Measurements from ENCODE around the gene SDCBP2. TPM values are rescaled to one million over a fixed set of nuclear protein-coding genes. Genes with fewer than 3 reads are reported as not detected.

The SDCBP2 gene
- total RNA-seq, 1 experiment from 2014 or later = 1.9 TPM

GRCh38 chr20:1376408-1377270 is 47.7 kb upstream of the SDCBP2 start:
- Histone ChIP-seq H3K56ac (ENCODE audit: insufficient read length, low read depth, low read length) (no peak overlapping the region), H2BK12ac (ENCODE audit: insufficient read length, low read depth, low read length) (no peak overlapping the region), H3T11ph (ENCODE audit: low read length) (no peak overlapping the region), H2BK120ac (ENCODE audit: low read depth, low read length, poor library complexity, severe bottlenecking) (no peak overlapping the region), H4K20me1 (ENCODE audit: control insufficient read depth, insufficient read depth, insufficient read length) (no peaks in the 10 kb centered on the region), H3K9ac (ENCODE audit: extremely low read depth, insufficient read length, low read length) (no peak overlapping the region), H3K9me3 (ENCODE audit: control insufficient read depth, low read depth, low read length) (no peaks in the 10 kb centered on the region), H2AFZ (ENCODE audit: low read length) (no peak overlapping the region), H2BK5ac (ENCODE audit: insufficient read length, low read length) (no peak overlapping the region), H3K23ac (ENCODE audit: insufficient read length, low read depth, low read length) (no peak overlapping the region), H4K5ac (ENCODE audit: insufficient read length, low read depth, low read length) (no peak overlapping the region), H4K91ac (ENCODE audit: insufficient read length, low read depth, low read length) (no peak overlapping the region), H2AK5ac (ENCODE audit: insufficient read length, low read length) (no peak overlapping the region), H4K8ac (replicated peaks; ENCODE audit: insufficient read length, low read depth, low read length) (no peak overlapping the region), H2BK15ac (ENCODE audit: low read depth, low read length) (no peak overlapping the region), H3K79me2 (ENCODE audit: insufficient read depth, low read length) (peaks cover 41% of the 10 kb centered on the region), H2BK20ac (ENCODE audit: low read depth, low read length, poor library complexity, severe bottlenecking) (no peak overlapping the region), H3K4ac (ENCODE audit: low read depth, low read length) (no peak overlapping the region), H3K18ac (ENCODE audit: insufficient read length, low read depth, low read length) (no peak overlapping the region), H3K23me2 (ENCODE audit: insufficient read length, low read depth, low read length, poor library complexity, severe bottlenecking) (no peaks in the 10 kb centered on the region), H3K14ac (ENCODE audit: insufficient read depth, low read length) (no peak overlapping the region), H3K4me1 (ENCODE audit: insufficient read depth, low read length) (peaks cover 6% of the 10 kb centered on the region), H3K27ac (ENCODE audit: insufficient read length, low read depth, low read length) (no peak overlapping the region), H3K4me2 (ENCODE audit: insufficient read depth, insufficient read length, low read length) (no peak overlapping the region), H3K79me1 (ENCODE audit: insufficient read depth, low read depth, low read length, poor library complexity, severe bottlenecking) (peaks cover 27% of the 10 kb centered on the region), H3K27me3 (ENCODE audit: insufficient read depth, low read length) (no peaks in the 10 kb centered on the region)
- no CpG with 5 or more reads among the region's 7 CpGs for WGBS (ENCODE audit: extremely low coverage, insufficient read length, low lambda C conversion rate)
- Mint-ChIP-seq H3K9me3 (no peaks in the 10 kb centered on the region), H3K36me3 (ENCODE audit: insufficient read depth in 1 of 3, low read depth in 3 of 3) (peaks cover 9 to 31% (median 20%) of the 10 kb centered on the region in 3 experiments; a peak in 6 of 7 replicates), H3K4me3 (no peak overlapping the region), H3K27ac (no peak overlapping the region), H3K27me3 (ENCODE audit: low read depth) (no peaks in the 10 kb centered on the region), H3K4me1 (peaks cover 29 to 39% of the 10 kb centered on the region in 2 experiments)
- TF ChIP-seq, protein P1, sequence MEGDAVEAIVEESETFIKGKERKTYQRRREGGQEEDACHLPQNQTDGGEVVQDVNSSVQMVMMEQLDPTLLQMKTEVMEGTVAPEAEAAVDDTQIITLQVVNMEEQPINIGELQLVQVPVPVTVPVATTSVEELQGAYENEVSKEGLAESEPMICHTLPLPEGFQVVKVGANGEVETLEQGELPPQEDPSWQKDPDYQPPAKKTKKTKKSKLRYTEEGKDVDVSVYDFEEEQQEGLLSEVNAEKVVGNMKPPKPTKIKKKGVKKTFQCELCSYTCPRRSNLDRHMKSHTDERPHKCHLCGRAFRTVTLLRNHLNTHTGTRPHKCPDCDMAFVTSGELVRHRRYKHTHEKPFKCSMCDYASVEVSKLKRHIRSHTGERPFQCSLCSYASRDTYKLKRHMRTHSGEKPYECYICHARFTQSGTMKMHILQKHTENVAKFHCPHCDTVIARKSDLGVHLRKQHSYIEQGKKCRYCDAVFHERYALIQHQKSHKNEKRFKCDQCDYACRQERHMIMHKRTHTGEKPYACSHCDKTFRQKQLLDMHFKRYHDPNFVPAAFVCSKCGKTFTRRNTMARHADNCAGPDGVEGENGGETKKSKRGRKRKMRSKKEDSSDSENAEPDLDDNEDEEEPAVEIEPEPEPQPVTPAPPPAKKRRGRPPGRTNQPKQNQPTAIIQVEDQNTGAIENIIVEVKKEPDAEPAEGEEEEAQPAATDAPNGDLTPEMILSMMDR (conservative IDR thresholded peaks at IDR 0.05) = no peak
- DNase-seq = no peak

All from H9 (cell line).